ENCODE measurements around the gene TRAPPC14. TPM values are rescaled to one million over a fixed set of nuclear protein-coding genes. Genes with fewer than 3 reads are reported as not detected.

The TRAPPC14 gene
- total RNA-seq, 1 donor from 2014 or later, result 30.2 TPM

- Mint-ChIP-seq H3K36me3 (ENCODE audit: low read depth, unreplicated experiment) (peaks cover 5% of the 10 kb centered on the region), H3K27ac (ENCODE audit: unreplicated experiment) (no peak overlapping the region), H3K27me3 (ENCODE audit: unreplicated experiment) (peaks cover 29% of the 10 kb centered on the region), H3K4me1 (ENCODE audit: unreplicated experiment) (peaks cover 34% of the 10 kb centered on the region), H3K4me3 (ENCODE audit: unreplicated experiment) (peak overlapping the region; percentile 84), H3K9me3 (ENCODE audit: unreplicated experiment) (no peaks in the 10 kb centered on the region)
- no peak for DNase-seq (ENCODE audit: low spot score)
- TF ChIP-seq, protein P1, sequence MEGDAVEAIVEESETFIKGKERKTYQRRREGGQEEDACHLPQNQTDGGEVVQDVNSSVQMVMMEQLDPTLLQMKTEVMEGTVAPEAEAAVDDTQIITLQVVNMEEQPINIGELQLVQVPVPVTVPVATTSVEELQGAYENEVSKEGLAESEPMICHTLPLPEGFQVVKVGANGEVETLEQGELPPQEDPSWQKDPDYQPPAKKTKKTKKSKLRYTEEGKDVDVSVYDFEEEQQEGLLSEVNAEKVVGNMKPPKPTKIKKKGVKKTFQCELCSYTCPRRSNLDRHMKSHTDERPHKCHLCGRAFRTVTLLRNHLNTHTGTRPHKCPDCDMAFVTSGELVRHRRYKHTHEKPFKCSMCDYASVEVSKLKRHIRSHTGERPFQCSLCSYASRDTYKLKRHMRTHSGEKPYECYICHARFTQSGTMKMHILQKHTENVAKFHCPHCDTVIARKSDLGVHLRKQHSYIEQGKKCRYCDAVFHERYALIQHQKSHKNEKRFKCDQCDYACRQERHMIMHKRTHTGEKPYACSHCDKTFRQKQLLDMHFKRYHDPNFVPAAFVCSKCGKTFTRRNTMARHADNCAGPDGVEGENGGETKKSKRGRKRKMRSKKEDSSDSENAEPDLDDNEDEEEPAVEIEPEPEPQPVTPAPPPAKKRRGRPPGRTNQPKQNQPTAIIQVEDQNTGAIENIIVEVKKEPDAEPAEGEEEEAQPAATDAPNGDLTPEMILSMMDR (IDR thresholded peaks at IDR 0.05; ENCODE audit: unreplicated experiment), result no peak
Observed at GRCh38 chr7:100167912-100168323, 9.4 kb upstream of the TRAPPC14 start.

DNA sequence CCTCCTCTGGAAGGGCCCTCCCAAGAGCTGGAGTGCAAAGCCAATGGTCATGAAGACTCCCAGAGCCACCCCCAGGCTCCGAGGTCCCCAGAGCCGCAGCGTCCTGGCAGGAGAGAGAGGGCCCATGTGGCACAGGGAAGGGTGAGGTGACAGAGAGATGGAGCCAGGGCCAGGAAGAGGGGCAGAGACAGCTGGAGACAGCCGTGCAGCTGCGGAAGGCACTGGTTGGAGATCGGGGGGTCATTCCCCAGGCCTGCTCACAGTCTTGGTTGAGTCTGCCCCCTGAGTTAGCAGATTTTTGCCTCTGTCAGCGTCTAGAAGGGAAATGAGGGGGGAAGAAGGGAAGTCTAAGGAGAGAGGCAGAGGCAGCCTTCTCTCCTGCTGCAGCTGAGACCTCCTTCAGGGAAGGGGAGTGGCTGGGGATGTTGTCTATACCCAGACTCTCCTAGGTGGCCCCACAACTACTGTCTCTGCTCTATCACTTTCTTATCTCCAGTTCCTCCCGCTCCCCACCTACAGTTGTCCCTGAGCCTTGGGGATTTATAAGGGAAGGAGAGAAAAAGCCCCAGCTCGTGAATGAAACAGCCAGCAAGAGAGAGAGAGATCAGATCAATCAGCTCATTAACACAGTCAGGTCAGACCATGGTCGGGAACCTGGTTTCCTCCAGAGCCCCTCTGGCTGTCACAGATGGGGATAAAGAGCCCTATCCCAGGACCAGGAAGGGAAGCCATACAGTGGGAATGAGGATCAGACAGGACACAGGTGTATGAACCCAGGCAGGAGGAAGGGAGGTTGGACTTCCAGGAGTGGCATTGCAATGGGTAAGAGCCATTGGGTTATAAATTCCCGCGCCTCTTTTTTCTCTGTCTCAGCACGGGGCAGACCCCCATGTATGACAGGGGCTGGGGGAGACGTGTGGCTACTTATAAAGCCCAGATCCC, 8.7 kb upstream of the TRAPPC14 start:
- DNase-seq (ENCODE audit: low spot score), result no peak
- TF ChIP-seq, protein P1 (IDR thresholded peaks at IDR 0.05; ENCODE audit: unreplicated experiment), result no peak
- no peaks in the 10 kb centered on the region for H3K9me3 Mint-ChIP-seq (ENCODE audit: unreplicated experiment)
- peak overlapping the region; percentile 84 for H3K4me3 Mint-ChIP-seq (ENCODE audit: unreplicated experiment)
- peaks cover 34% of the 10 kb centered on the region for H3K4me1 Mint-ChIP-seq (ENCODE audit: unreplicated experiment)
- H3K27ac Mint-ChIP-seq (ENCODE audit: unreplicated experiment), result no peak overlapping the region
- peaks cover 29% of the 10 kb centered on the region for H3K27me3 Mint-ChIP-seq (ENCODE audit: unreplicated experiment)
- peaks cover 5% of the 10 kb centered on the region for H3K36me3 Mint-ChIP-seq (ENCODE audit: low read depth, unreplicated experiment)

- TF ChIP-seq, protein P1 (IDR thresholded peaks at IDR 0.05; ENCODE audit: unreplicated experiment), result no peak
- Mint-ChIP-seq H3K27me3 (ENCODE audit: unreplicated experiment) (peaks cover 30% of the 10 kb centered on the region), H3K9me3 (ENCODE audit: unreplicated experiment) (no peaks in the 10 kb centered on the region), H3K4me1 (ENCODE audit: unreplicated experiment) (peaks cover 32% of the 10 kb centered on the region), H3K27ac (ENCODE audit: unreplicated experiment) (no peak overlapping the region), H3K36me3 (ENCODE audit: low read depth, unreplicated experiment) (peaks cover 5% of the 10 kb centered on the region), H3K4me3 (ENCODE audit: unreplicated experiment) (no peak overlapping the region)
- DNase-seq (ENCODE audit: low spot score), result no peak
Observed at GRCh38 chr7:100166317-100166940, 7.9 kb upstream of the TRAPPC14 start.

GRCh38 chr7:100163871-100164270, 5.3 kb upstream of the TRAPPC14 start:
- H3K36me3 Mint-ChIP-seq (ENCODE audit: low read depth, unreplicated experiment), result peaks cover 4% of the 10 kb centered on the region
- H3K4me1 Mint-ChIP-seq (ENCODE audit: unreplicated experiment), result peaks cover 29% of the 10 kb centered on the region
- no peak for DNase-seq (ENCODE audit: low spot score)
- H3K9me3 Mint-ChIP-seq (ENCODE audit: unreplicated experiment), result no peaks in the 10 kb centered on the region
- TF ChIP-seq, protein P1 (IDR thresholded peaks at IDR 0.05; ENCODE audit: unreplicated experiment), result no peak
- peak overlapping the region; percentile 47 for H3K4me3 Mint-ChIP-seq (ENCODE audit: unreplicated experiment)
- H3K27me3 Mint-ChIP-seq (ENCODE audit: unreplicated experiment), result peaks cover 31% of the 10 kb centered on the region
- H3K27ac Mint-ChIP-seq (ENCODE audit: unreplicated experiment), result no peak overlapping the region
